Measurements from ENCODE around the gene SLC35E3. TPM values are rescaled to one million over a fixed set of nuclear protein-coding genes. Genes with fewer than 3 reads are reported as not detected.

The SLC35E3 gene
- total RNA-seq, 4 donors from 2014 or later = 1.6 to 8.1 (median 4.6) TPM

DNA sequence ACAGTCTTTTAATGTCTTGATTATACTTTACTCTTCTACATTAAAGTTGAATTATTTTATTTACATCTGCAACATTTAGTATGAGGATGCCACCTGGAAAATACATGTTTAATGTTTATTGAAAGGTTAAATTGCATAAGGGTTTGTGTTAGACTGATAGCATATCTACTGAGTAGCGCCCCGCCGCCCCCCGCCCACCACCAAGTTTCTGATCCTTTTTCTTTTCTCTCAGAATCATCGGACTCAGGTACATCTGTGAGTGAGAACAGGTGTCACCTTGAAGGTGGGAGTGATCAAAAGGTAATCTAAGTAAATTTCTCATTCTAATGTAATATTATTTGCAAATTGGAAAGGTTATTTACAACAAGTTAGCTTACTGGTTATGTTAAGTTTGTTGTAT, 78.2 kb downstream of the SLC35E3 start:
- Histone ChIP-seq H3K4me3 (no peak overlapping the region), H3K27ac (no peak overlapping the region), H3K9me3 (no peaks in the 10 kb centered on the region), H3K27me3 (no peaks in the 10 kb centered on the region), H3K4me1 (peaks cover 0 to 3% (median 0%) of the 10 kb centered on the region in 4 donors), H3K36me3 (peaks cover 0 to 73% (median 33%) of the 10 kb centered on the region in 4 donors)
- intact Hi-C loops (cut with DNase I; ENCODE audit: low total_unique reads) (no loop called here), in situ Hi-C loops (cut with MboI; ENCODE audit: low pct_ligation_motif_present in 1 of 4, low pct_unique_long_range_greater_than_20kb in 1 of 4, low sequenced_read_pairs in 3 of 4) (no loop called here)
- no peak for DNase-seq
- TF ChIP-seq POLR2A (IDR thresholded peaks at IDR 0.05) (no peak), POLR2AphosphoS5 (IDR thresholded peaks at IDR 0.05) (no peak), CTCF (IDR thresholded peaks at IDR 0.05) (no peak), EP300 (IDR thresholded peaks at IDR 0.05; ENCODE audit: low read depth) (no peak)
- 93 to 97% methylated on average over 5 of the region's 5 CpGs for WGBS, 2 donors (ENCODE audit: low coverage in 1 of 2)

DNA sequence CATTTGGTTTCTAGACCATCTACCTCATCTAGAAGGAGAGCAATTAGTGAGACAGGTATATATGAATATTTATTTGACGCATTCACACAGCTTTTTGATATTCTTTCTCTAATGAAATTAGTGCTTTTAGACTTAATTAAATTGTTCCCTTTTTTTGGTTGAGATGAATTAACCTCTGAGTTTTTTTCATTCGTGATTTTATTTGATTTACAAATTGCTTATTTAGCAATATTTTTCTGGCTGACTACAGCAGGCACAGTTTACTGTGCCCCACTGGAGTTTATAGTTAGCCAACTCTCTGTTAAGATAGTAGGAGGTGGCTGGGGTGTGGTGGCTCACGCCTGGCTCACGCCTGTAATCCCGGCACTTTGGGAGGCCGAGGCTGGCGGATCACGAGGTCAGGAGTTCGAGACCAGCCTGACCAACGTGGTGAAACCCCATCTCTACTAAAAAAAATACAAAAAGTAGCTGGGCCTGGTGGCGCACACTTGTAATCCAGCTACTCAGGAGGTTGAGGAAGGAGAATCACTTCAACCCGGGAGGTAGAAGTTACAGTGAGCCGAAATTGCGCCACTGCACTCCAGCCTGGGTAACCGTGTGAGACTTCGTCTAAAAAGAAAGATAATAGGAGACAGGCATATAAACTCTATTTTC, 78.7 kb downstream of the SLC35E3 start:
- no peak overlapping the region for H3K27ac ChIP-seq
- H3K9me3 ChIP-seq = no peaks in the 10 kb centered on the region
- H3K4me1 ChIP-seq = peaks cover 0 to 9% (median 0%) of the 10 kb centered on the region in 4 donors
- H3K36me3 ChIP-seq = peaks cover 0 to 68% (median 32%) of the 10 kb centered on the region in 4 donors
- no peaks in the 10 kb centered on the region for H3K27me3 ChIP-seq
- in situ Hi-C loops (cut with MboI; ENCODE audit: low pct_ligation_motif_present in 1 of 4, low pct_unique_long_range_greater_than_20kb in 1 of 4, low sequenced_read_pairs in 3 of 4) = no loop called here
- WGBS, 2 donors (ENCODE audit: low coverage in 1 of 2) = 92 to 97% methylated on average over 5 to 16 of the region's 16 CpGs
- H3K4me3 ChIP-seq = no peak overlapping the region
- intact Hi-C loops (cut with DNase I; ENCODE audit: low total_unique reads) = no loop called here
- TF ChIP-seq CTCF (IDR thresholded peaks at IDR 0.05) (no peak), POLR2AphosphoS5 (IDR thresholded peaks at IDR 0.05) (no peak), POLR2A (IDR thresholded peaks at IDR 0.05) (no peak), EP300 (IDR thresholded peaks at IDR 0.05; ENCODE audit: low read depth) (no peak)
- no peak for DNase-seq

- Histone ChIP-seq H3K27ac (no peak overlapping the region), H3K9me3 (no peaks in the 10 kb centered on the region), H3K36me3 (peaks cover 0 to 64% (median 31%) of the 10 kb centered on the region in 4 donors), H3K4me3 (no peak overlapping the region), H3K4me1 (peaks cover 0 to 13% (median 0%) of the 10 kb centered on the region in 4 donors), H3K27me3 (no peaks in the 10 kb centered on the region)
- intact Hi-C loops (cut with DNase I; ENCODE audit: low total_unique reads) = no loop called here
- no peak for DNase-seq
- TF ChIP-seq EP300 (IDR thresholded peaks at IDR 0.05; ENCODE audit: low read depth) = no peak
- no peak for TF ChIP-seq POLR2A (IDR thresholded peaks at IDR 0.05)
- no peak for TF ChIP-seq POLR2AphosphoS5 (IDR thresholded peaks at IDR 0.05)
- no peak for TF ChIP-seq CTCF (IDR thresholded peaks at IDR 0.05)
- 89 to 90% methylated on average over 11 of the region's 11 CpGs for WGBS, 2 donors (ENCODE audit: low coverage in 1 of 2)
- in situ Hi-C loops (cut with MboI; ENCODE audit: low pct_ligation_motif_present in 1 of 4, low pct_unique_long_range_greater_than_20kb in 1 of 4, low sequenced_read_pairs in 3 of 4) = no loop called here
Observed at GRCh38 chr12:68825569-68826217, 79.7 kb downstream of the SLC35E3 start.

GRCh38 chr12:68827895-68828671, 82.1 kb downstream of the SLC35E3 start:
- no peak overlapping the region for H3K4me3 ChIP-seq
- DNase-seq = no peak
- 81 to 87% methylated on average over 5 of the region's 5 CpGs for WGBS, 2 donors (ENCODE audit: low coverage in 1 of 2)
- no peaks in the 10 kb centered on the region for H3K9me3 ChIP-seq
- peaks cover 0 to 57% (median 27%) of the 10 kb centered on the region in 4 donors for H3K36me3 ChIP-seq
- no peaks in the 10 kb centered on the region for H3K27me3 ChIP-seq
- intact Hi-C loops (cut with DNase I; ENCODE audit: low total_unique reads) (no loop called here), in situ Hi-C loops (cut with MboI; ENCODE audit: low pct_ligation_motif_present in 1 of 4, low pct_unique_long_range_greater_than_20kb in 1 of 4, low sequenced_read_pairs in 3 of 4) (no loop called here)
- TF ChIP-seq CTCF (IDR thresholded peaks at IDR 0.05) (no peak), POLR2AphosphoS5 (IDR thresholded peaks at IDR 0.05) (no peak), POLR2A (IDR thresholded peaks at IDR 0.05) (no peak), EP300 (IDR thresholded peaks at IDR 0.05; ENCODE audit: low read depth) (no peak)
- peaks cover 0 to 13% (median 0%) of the 10 kb centered on the region in 4 donors for H3K4me1 ChIP-seq
- H3K27ac ChIP-seq = no peak overlapping the region

All from transverse colon (tissue), 4 donors.